Upper lobe of right lung (tissue), 1 donor: ENCODE results near the gene HSD17B7. TPM values are rescaled to one million over a fixed set of nuclear protein-coding genes. Genes with fewer than 3 reads are reported as not detected.

Experiments
- ATAC-seq: fragments of 200-7000 bp; cut with Tn5 transposase; one replicate; pipeline ENCODE4 v1.9.1; 2020; ENCODE audit warnings: mild to moderate bottlenecking, moderate library complexity
- DNase-seq: peaks from one replicate; pipeline ENCODE4 v3.0.0-alpha.2; 2020
- H3K27ac ChIP-seq: fragments of 200-600 bp; one replicate; pipeline ENCODE4 v1.8.0; 2022
- H3K27me3 ChIP-seq: fragments of 200-600 bp; one replicate; pipeline ENCODE4 v1.8.0; 2022; ENCODE audit warnings: mild to moderate bottlenecking
- H3K36me3 ChIP-seq: fragments of 200-600 bp; one replicate; pipeline ENCODE4 v1.8.0; 2022
- H3K4me1 ChIP-seq: fragments of 200-600 bp; one replicate; pipeline ENCODE4 v1.8.0; 2022
- H3K4me3 ChIP-seq: fragments of 200-600 bp; one replicate; pipeline ENCODE4 v1.8.0; 2022; ENCODE audit warnings: mild to moderate bottlenecking
- H3K9me3 ChIP-seq: fragments of 200-600 bp; one replicate; pipeline ENCODE4 v1.8.0; 2022
- CTCF ChIP-seq: fragments of 200-600 bp; IDR thresholded peaks from one replicate; pipeline ENCODE4 v1.8.0; 2022; ENCODE audit warnings: antibody characterized with exemption
- intact Hi-C: fragments of 100-400 bp; cut with DNase I; formaldehyde crosslinking; loops from one replicate; pipeline ENCODE4 v1.11.0; 2022
- total RNA-seq: library from RNA; stranded (reverse); fragmentation: NEBNext Ultra II Directional; extraction: Animal tissue kit (Norgen Biotek cat#: 25700); gene quantifications from one replicate; pipeline ENCODE4 v1.2.1, GENCODE V29; 2021
- donor health status: DM: no; HTN: yes; CAD: no; lungs with severe emphysema.

The HSD17B7 gene
- total RNA-seq, 1 donor from 2014 or later: 31.6 TPM

GRCh38 chr1:162859191-162859590 lies 68.7 kb downstream of the HSD17B7 start:
- no peak for TF ChIP-seq CTCF
- DNase-seq (no peak), ATAC-seq (no peak)
- Histone ChIP-seq H3K36me3 (no peaks in the 10 kb centered on the region), H3K4me1 (no peaks in the 10 kb centered on the region), H3K27me3 (no peaks in the 10 kb centered on the region), H3K27ac (no peak overlapping the region), H3K4me3 (no peak overlapping the region), H3K9me3 (no peaks in the 10 kb centered on the region)
- intact Hi-C loops: loop anchor here (10.0 kb wide), 1 partner anchor 456 kb away; no protein-coding TSS in a partner anchor

GRCh38 chr1:162861101-162861500 lies 70.6 kb downstream of the HSD17B7 start, which contains the start of gene CCDC190:
TSS of gene CCDC190 (minus strand) at chr1:162861175. CDS start at chr1:162859646, 1,529 bp downstream.
- H3K4me3 ChIP-seq: no peak within 1 kb of the TSS
- DNase-seq (no peak), ATAC-seq (peak; percentile 86)
- intact Hi-C loops: no loop called here
- no peak within 1 kb of the TSS for H3K27ac ChIP-seq
- H3K36me3 ChIP-seq: no peaks in the 10 kb centered on the region
- TF ChIP-seq CTCF: no peak
- no peaks in the 10 kb centered on the region for H3K27me3 ChIP-seq
- no peaks in the 10 kb centered on the region for H3K9me3 ChIP-seq
- no peaks in the 10 kb centered on the region for H3K4me1 ChIP-seq

DNA sequence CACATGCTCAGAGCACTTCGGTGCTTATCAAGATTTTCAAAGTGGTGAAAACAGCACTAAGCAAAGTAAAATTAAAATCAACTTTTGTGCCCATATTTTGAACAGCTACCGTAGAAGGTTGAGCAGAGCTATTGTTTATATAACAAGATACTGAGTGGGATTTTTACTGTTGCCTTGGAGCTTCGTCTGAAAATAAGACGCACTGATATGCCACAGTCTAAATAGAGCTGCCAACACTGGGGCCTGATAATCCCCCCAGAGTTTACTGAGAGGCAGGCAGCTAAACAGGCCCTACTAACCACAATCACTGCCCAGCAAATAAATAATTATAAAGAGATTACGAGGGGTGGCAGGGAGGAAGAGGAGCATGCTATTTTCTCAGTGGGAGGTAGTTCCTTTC lies 71.1 kb downstream of the HSD17B7 start:
- no peak overlapping the region for H3K27ac ChIP-seq
- H3K27me3 ChIP-seq: no peaks in the 10 kb centered on the region
- no peak overlapping the region for H3K4me3 ChIP-seq
- intact Hi-C loops: no loop called here
- H3K9me3 ChIP-seq: no peaks in the 10 kb centered on the region
- H3K36me3 ChIP-seq: no peaks in the 10 kb centered on the region
- DNase-seq: no peak
- H3K4me1 ChIP-seq: no peaks in the 10 kb centered on the region
- ATAC-seq: no peak
- TF ChIP-seq CTCF: no peak

Other genes starting within 250 kb of the HSD17B7 start
- 35.0 TPM for gene UAP1, start 229.0 kb upstream of the HSD17B7 start, total RNA-seq
- 44.6 TPM for gene DDR2, start 158.2 kb upstream of the HSD17B7 start, total RNA-seq
- not detected for gene CCDC190, start 70.5 kb downstream of the HSD17B7 start, total RNA-seq